Measurements from ENCODE around the gene WDR1.

- TF ChIP-seq, protein P1, sequence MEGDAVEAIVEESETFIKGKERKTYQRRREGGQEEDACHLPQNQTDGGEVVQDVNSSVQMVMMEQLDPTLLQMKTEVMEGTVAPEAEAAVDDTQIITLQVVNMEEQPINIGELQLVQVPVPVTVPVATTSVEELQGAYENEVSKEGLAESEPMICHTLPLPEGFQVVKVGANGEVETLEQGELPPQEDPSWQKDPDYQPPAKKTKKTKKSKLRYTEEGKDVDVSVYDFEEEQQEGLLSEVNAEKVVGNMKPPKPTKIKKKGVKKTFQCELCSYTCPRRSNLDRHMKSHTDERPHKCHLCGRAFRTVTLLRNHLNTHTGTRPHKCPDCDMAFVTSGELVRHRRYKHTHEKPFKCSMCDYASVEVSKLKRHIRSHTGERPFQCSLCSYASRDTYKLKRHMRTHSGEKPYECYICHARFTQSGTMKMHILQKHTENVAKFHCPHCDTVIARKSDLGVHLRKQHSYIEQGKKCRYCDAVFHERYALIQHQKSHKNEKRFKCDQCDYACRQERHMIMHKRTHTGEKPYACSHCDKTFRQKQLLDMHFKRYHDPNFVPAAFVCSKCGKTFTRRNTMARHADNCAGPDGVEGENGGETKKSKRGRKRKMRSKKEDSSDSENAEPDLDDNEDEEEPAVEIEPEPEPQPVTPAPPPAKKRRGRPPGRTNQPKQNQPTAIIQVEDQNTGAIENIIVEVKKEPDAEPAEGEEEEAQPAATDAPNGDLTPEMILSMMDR (IDR thresholded peaks at IDR 0.05; ENCODE audit: low read length), result no peak
- no peak for TF ChIP-seq EZH2 (IDR thresholded peaks at IDR 0.05; ENCODE audit: borderline replicate concordance, low read length)
These were observed 38.9 kb downstream of the WDR1 start for GRCh38 chr4:10077483-10078335.

All from OCI-LY1 (cell line).